ENCODE data around the gene SUMO3.

SUMO3 gene

DNA sequence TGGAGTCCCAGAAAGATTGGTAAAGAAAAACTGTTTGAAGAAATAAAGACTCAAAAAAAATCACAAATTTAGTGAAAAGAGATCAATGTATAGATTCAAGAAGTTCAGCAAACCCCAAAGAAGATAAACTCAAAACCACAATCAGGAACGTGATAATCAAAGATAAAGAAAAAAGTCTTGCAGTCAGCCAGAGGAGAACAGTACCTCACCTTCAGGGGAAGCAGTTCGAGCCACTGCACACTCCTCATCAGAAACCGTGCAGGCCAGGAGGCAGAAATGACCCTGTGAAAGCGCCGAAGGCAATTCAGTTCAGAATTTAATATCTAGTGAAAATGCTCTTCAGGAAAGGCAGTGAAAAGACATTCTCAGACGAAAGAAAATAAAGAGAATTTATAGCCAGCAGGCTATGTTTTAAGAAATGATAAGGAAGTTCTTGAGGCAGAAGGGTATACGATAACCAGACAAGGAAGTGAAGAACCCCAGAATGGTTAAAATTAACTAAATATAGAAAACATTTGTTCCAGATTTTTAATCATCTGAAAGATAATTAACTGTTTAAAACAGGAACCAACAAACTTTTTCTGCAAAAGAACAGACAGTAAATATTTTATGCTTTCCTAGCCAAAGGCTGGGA, 13.5 kb upstream of the SUMO3 start:
- Histone ChIP-seq H3K9me2 (replicated peaks; ENCODE audit: control insufficient read depth, low read length) (no peaks in the 10 kb centered on the region), H3K4me2 (ENCODE audit: low read length) (no peak overlapping the region), H3K79me2 (ENCODE audit: control insufficient read depth, low read length) (no peaks in the 10 kb centered on the region), H3K4me3 (ENCODE audit: low read length) (no peak overlapping the region), H3K27ac (ENCODE audit: low read depth, low read length) (no peak overlapping the region), H3F3A (ENCODE audit: control insufficient read depth, insufficient read depth) (no peaks in the 10 kb centered on the region), H3K36me3 (ENCODE audit: control insufficient read depth, low read length) (no peaks in the 10 kb centered on the region), H3K9me3 (ENCODE audit: control insufficient read depth, insufficient read depth, low read length) (peaks cover 11% of the 10 kb centered on the region), H3K27me3 (ENCODE audit: control insufficient read depth, low read length) (no peaks in the 10 kb centered on the region), H4K20me1 (ENCODE audit: control insufficient read depth, insufficient read depth, low read depth, low read length) (no peaks in the 10 kb centered on the region), H3K4me1 (ENCODE audit: control insufficient read depth, low read length) (peaks cover 6% of the 10 kb centered on the region; the same call in 1 of the 2 replicates)
- TF ChIP-seq, protein P1, sequence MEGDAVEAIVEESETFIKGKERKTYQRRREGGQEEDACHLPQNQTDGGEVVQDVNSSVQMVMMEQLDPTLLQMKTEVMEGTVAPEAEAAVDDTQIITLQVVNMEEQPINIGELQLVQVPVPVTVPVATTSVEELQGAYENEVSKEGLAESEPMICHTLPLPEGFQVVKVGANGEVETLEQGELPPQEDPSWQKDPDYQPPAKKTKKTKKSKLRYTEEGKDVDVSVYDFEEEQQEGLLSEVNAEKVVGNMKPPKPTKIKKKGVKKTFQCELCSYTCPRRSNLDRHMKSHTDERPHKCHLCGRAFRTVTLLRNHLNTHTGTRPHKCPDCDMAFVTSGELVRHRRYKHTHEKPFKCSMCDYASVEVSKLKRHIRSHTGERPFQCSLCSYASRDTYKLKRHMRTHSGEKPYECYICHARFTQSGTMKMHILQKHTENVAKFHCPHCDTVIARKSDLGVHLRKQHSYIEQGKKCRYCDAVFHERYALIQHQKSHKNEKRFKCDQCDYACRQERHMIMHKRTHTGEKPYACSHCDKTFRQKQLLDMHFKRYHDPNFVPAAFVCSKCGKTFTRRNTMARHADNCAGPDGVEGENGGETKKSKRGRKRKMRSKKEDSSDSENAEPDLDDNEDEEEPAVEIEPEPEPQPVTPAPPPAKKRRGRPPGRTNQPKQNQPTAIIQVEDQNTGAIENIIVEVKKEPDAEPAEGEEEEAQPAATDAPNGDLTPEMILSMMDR (IDR thresholded peaks at IDR 0.05; ENCODE audit: low read depth, low read length, poor library complexity, severe bottlenecking): no peak

- Histone ChIP-seq H3K27ac (ENCODE audit: low read depth, low read length) (no peak overlapping the region), H3K9me2 (replicated peaks; ENCODE audit: control insufficient read depth, low read length) (no peaks in the 10 kb centered on the region), H3K9me3 (ENCODE audit: control insufficient read depth, insufficient read depth, low read length) (peaks cover 11% of the 10 kb centered on the region), H3K4me1 (ENCODE audit: control insufficient read depth, low read length) (peaks cover 6% of the 10 kb centered on the region; the same call in 1 of the 2 replicates), H4K20me1 (ENCODE audit: control insufficient read depth, insufficient read depth, low read depth, low read length) (no peaks in the 10 kb centered on the region), H3K4me2 (ENCODE audit: low read length) (no peak overlapping the region), H3K27me3 (ENCODE audit: control insufficient read depth, low read length) (no peaks in the 10 kb centered on the region), H3K4me3 (ENCODE audit: low read length) (no peak overlapping the region), H3F3A (ENCODE audit: control insufficient read depth, insufficient read depth) (no peaks in the 10 kb centered on the region), H3K79me2 (ENCODE audit: control insufficient read depth, low read length) (no peaks in the 10 kb centered on the region), H3K36me3 (ENCODE audit: control insufficient read depth, low read length) (no peaks in the 10 kb centered on the region)
- no peak for TF ChIP-seq EZH2phosphoT487 (IDR thresholded peaks at IDR 0.05; ENCODE audit: borderline replicate concordance, low read length)
- TF ChIP-seq, protein P1 (IDR thresholded peaks at IDR 0.05; ENCODE audit: low read depth, low read length, poor library complexity, severe bottlenecking): no peak
These were observed 11.7 kb upstream of the SUMO3 start for GRCh38 chr21:44829507-44830092.

DNA sequence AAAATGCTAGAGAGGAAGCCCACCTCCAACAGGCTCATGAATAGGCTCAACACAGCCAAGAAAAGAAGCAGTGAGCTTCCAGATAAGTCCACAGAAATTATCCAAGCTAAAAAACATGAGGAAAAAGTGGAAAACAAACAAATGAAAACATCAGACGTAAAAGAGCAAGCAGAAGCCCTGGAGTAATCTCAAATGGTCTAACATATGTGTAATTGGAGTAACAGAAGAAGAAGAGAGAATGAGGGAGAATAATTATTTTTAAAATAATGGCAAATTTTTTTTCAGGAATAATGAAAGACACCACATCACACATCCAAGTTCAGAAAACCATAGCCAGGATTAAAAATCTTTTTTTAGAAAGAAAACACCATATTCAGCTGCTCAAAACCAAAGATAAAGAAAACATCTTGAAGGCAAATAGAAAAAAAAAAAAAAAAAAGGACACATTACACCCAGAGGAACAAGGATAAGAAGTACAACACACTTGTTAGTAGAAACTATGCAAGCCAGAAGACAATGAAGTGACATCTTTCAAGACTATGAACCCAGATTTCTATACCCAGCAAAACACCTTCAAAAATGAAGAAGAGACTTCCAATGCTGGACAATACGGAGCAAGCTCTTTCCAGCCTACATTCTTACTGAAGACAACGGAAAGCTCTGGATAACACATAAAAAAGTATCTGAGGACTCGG, 10.6 kb upstream of the SUMO3 start:
- peaks cover 11% of the 10 kb centered on the region for H3K9me3 ChIP-seq (ENCODE audit: control insufficient read depth, insufficient read depth, low read length)
- H3K79me2 ChIP-seq (ENCODE audit: control insufficient read depth, low read length): no peaks in the 10 kb centered on the region
- no peak overlapping the region for H3K4me2 ChIP-seq (ENCODE audit: low read length)
- H3K27me3 ChIP-seq (ENCODE audit: control insufficient read depth, low read length): no peaks in the 10 kb centered on the region
- H3K36me3 ChIP-seq (ENCODE audit: control insufficient read depth, low read length): no peaks in the 10 kb centered on the region
- no peak for TF ChIP-seq EZH2phosphoT487 (IDR thresholded peaks at IDR 0.05; ENCODE audit: borderline replicate concordance, low read length)
- TF ChIP-seq, protein P1 (IDR thresholded peaks at IDR 0.05; ENCODE audit: low read depth, low read length, poor library complexity, severe bottlenecking): no peak
- peaks cover 6% of the 10 kb centered on the region; the same call in 1 of the 2 replicates for H3K4me1 ChIP-seq (ENCODE audit: control insufficient read depth, low read length)
- H3K27ac ChIP-seq (ENCODE audit: low read depth, low read length): no peak overlapping the region
- H4K20me1 ChIP-seq (ENCODE audit: control insufficient read depth, insufficient read depth, low read depth, low read length): no peaks in the 10 kb centered on the region
- H3K4me3 ChIP-seq (ENCODE audit: low read length): no peak overlapping the region
- H3F3A ChIP-seq (ENCODE audit: control insufficient read depth, insufficient read depth): no peaks in the 10 kb centered on the region
- H3K9me2 ChIP-seq (replicated peaks; ENCODE audit: control insufficient read depth, low read length): no peaks in the 10 kb centered on the region

All from DOHH2 (cell line).